ENCODE data around the gene NEUROD2.

GRCh38 chr17:39608142-39608981, 642 bp upstream of the NEUROD2 start:
- TF ChIP-seq POLR2AphosphoS5 (IDR thresholded peaks at IDR 0.05; ENCODE audit: low read depth, low read length) (no peak), TEAD4 (IDR thresholded peaks at IDR 0.05; ENCODE audit: low read depth, low read length) (no peak), EZH2 (IDR thresholded peaks at IDR 0.05; ENCODE audit: low read depth, low read length, severe bottlenecking) (peak; percentile 53), EP300 (IDR thresholded peaks at IDR 0.05; ENCODE audit: borderline replicate concordance in 1 of 2, low read depth in 2 of 2, low read length in 2 of 2) (no peak), POLR2A (IDR thresholded peaks at IDR 0.05; ENCODE audit: control extremely low read depth in 1 of 2, low read depth in 2 of 2, low read length in 2 of 2) (no peak), RXRA (IDR thresholded peaks at IDR 0.05; ENCODE audit: insufficient read depth, low read depth, low read length) (no peak), HDAC2 (IDR thresholded peaks at IDR 0.05; ENCODE audit: borderline replicate concordance in 1 of 2, low read depth in 2 of 2, low read length in 2 of 2) (no peak), TAF1 (IDR thresholded peaks at IDR 0.05; ENCODE audit: low read depth, low read length) (no peak), EGR1 (IDR thresholded peaks at IDR 0.05; ENCODE audit: borderline replicate concordance, low read depth, low read length) (no peak), KDM1A (IDR thresholded peaks at IDR 0.05; ENCODE audit: borderline replicate concordance, low read length) (no peak)
- TF ChIP-seq, protein P1, sequence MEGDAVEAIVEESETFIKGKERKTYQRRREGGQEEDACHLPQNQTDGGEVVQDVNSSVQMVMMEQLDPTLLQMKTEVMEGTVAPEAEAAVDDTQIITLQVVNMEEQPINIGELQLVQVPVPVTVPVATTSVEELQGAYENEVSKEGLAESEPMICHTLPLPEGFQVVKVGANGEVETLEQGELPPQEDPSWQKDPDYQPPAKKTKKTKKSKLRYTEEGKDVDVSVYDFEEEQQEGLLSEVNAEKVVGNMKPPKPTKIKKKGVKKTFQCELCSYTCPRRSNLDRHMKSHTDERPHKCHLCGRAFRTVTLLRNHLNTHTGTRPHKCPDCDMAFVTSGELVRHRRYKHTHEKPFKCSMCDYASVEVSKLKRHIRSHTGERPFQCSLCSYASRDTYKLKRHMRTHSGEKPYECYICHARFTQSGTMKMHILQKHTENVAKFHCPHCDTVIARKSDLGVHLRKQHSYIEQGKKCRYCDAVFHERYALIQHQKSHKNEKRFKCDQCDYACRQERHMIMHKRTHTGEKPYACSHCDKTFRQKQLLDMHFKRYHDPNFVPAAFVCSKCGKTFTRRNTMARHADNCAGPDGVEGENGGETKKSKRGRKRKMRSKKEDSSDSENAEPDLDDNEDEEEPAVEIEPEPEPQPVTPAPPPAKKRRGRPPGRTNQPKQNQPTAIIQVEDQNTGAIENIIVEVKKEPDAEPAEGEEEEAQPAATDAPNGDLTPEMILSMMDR (IDR thresholded peaks at IDR 0.05; ENCODE audit: control extremely low read depth in 1 of 3, insufficient read depth in 1 of 3, low read depth in 1 of 3, low read length in 3 of 3) = no peak
- TF ChIP-seq, protein P2, sequence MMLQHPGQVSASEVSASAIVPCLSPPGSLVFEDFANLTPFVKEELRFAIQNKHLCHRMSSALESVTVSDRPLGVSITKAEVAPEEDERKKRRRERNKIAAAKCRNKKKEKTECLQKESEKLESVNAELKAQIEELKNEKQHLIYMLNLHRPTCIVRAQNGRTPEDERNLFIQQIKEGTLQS (IDR thresholded peaks at IDR 0.05; ENCODE audit: insufficient read depth, low read depth, low read length) = no peak
